ENCODE data around the gene RAD51B.

DNA sequence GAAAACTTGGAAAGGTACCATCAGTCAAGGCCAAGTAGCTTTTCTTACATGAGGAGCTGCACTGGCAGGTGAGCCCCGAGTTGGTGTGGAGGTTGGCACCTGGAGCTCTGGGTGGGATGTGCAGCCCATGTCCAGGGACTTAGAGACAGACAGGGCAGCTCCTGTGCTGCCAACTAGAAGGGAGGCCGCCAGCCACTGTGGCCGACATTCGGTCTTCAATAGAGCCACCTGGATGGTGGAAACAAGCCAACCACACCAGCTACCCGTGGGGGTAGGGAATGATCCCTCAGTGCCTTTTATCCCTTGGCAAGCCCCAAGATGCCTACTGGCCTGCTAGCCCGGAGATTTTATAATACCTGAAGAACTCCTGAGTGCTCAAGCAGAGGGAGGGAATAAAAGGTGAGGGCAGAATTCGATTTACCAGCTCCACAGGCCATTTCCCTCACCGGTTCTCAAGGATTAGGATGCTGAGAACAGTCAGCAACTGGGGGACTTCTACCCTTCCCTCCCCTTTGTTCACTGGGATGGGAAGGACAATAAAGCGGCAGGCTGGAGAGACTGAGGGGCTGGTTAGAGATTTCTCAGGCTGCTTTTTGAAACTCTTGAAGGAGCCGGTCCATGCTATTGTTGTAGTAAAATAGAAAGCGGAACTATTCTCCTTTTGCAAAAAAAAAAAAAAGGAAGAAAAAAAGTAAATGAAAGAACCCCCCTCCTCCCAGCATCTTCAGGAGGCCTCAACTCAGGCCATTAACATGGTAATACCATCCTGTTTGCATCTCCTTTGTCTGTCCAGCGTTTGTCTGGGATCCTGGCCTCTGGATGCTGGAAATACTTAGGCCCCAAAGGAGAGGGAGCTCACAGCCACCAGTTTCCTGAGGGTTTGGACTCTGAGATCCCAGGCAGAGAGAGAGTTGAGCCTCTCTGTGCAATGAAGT, 651.7 kb downstream of the RAD51B start:
- TF ChIP-seq, protein P1, sequence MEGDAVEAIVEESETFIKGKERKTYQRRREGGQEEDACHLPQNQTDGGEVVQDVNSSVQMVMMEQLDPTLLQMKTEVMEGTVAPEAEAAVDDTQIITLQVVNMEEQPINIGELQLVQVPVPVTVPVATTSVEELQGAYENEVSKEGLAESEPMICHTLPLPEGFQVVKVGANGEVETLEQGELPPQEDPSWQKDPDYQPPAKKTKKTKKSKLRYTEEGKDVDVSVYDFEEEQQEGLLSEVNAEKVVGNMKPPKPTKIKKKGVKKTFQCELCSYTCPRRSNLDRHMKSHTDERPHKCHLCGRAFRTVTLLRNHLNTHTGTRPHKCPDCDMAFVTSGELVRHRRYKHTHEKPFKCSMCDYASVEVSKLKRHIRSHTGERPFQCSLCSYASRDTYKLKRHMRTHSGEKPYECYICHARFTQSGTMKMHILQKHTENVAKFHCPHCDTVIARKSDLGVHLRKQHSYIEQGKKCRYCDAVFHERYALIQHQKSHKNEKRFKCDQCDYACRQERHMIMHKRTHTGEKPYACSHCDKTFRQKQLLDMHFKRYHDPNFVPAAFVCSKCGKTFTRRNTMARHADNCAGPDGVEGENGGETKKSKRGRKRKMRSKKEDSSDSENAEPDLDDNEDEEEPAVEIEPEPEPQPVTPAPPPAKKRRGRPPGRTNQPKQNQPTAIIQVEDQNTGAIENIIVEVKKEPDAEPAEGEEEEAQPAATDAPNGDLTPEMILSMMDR (conservative IDR thresholded peaks at IDR 0.05; ENCODE audit: low read depth, low read length), result no peak
- TF ChIP-seq EZH2 (IDR thresholded peaks at IDR 0.05; ENCODE audit: borderline replicate concordance, low read depth, low read length, poor library complexity, severe bottlenecking), result no peak

All from A673 (cell line).